WI38 (cell line): ENCODE data around the gene FAM193A.

Experiments
- H3K4me3 ChIP-seq: 2 replicates; pipeline ENCODE4 v1.5.1; 2011; ENCODE audit warnings: low read depth, mild to moderate bottlenecking, control low read depth, low read length
- TF ChIP-seq, protein P1 (sequence below): IDR thresholded peaks from 2 replicates; pipeline ENCODE4 v1.5.1; 2012; ENCODE audit warnings: low read depth, mild to moderate bottlenecking, control low read depth, low read length

The FAM193A gene

DNA sequence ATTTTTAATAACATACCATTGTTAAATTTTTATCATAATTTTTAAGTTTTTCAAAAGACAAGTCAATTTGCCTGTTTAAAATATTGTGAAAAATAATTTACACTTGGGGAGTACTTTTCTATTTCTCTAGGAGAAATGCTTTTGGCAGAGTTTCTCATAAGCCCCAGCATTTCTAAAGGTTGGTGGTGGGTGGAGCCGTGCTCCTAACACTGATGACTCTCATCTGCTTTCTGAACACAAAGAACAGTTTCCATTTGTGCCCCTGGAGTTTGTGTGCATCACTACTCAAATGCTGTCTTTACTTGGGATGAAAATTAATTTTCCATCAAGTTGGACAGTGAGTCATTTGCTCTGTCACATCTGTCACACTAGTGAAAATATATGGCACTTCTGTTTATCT lies 162.1 kb downstream of the FAM193A start:
- H3K4me3 ChIP-seq = no peak overlapping the region
- TF ChIP-seq, protein P1, sequence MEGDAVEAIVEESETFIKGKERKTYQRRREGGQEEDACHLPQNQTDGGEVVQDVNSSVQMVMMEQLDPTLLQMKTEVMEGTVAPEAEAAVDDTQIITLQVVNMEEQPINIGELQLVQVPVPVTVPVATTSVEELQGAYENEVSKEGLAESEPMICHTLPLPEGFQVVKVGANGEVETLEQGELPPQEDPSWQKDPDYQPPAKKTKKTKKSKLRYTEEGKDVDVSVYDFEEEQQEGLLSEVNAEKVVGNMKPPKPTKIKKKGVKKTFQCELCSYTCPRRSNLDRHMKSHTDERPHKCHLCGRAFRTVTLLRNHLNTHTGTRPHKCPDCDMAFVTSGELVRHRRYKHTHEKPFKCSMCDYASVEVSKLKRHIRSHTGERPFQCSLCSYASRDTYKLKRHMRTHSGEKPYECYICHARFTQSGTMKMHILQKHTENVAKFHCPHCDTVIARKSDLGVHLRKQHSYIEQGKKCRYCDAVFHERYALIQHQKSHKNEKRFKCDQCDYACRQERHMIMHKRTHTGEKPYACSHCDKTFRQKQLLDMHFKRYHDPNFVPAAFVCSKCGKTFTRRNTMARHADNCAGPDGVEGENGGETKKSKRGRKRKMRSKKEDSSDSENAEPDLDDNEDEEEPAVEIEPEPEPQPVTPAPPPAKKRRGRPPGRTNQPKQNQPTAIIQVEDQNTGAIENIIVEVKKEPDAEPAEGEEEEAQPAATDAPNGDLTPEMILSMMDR = no peak

DNA sequence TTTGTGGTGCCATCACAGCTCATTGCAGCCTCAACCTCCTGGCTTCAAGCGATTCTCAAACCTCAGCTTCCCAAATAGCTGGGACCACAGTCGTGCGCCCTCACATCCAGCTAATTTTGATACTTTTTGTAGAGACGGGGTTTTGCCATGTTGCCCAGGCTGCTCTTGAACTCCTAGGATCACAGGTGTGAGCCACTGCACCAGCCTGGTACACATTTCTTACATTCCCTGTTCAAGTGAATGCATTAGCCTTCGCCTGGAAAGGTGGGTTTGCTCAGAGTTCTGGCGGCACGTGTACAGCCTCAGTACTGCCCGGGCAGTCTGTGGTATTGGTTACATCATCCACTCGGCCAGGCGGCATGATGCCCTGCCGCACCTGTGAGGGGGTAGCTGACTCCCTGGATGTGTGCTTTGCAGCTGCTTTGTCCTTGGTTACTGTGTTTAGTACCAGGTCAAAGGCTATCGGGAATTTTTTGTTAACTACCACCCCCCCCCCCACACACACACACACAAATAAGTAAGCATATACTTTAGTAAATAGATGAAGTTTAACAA lies 162.6 kb downstream of the FAM193A start:
- TF ChIP-seq, protein P1 = no peak
- no peak overlapping the region for H3K4me3 ChIP-seq

DNA sequence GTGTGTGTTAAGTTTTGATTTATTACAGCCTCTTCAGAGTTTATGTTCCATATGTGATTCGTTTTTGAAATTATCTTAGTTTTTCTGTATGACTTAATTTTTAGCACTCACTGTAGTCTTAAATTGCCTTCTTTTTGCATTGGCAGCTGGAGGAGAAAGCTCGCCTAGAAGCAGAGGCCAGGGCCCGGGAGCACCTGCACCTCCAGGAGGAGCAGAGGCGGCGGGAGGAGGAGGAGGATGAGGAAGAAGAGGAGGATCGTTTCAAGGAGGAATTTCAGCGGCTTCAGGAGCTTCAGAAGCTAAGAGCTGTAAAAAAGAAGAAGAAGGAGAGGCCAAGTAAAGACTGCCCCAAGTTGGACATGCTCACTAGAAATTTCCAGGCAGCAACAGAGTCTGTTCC lies 163.1 kb downstream of the FAM193A start:
- TF ChIP-seq, protein P1 = no peak
- no peak overlapping the region for H3K4me3 ChIP-seq

DNA sequence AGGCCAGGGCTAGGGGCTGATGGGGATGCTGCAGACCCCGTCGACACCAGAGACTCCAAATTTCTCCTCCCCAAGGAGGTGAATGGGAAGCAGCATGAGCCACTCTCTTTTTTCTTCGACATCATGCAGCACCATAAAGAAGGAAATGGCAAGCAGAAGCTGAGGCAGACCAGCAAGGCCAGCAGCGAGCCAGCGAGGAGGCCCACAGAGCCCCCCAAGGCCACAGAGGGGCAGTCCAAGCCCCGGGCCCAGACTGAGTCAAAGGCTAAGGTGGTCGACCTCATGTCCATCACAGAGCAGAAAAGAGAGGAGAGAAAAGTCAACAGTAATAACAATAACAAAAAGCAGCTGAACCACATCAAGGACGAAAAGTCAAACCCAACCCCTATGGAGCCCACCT lies 163.6 kb downstream of the FAM193A start:
- TF ChIP-seq, protein P1 = no peak
- H3K4me3 ChIP-seq = no peak overlapping the region

DNA sequence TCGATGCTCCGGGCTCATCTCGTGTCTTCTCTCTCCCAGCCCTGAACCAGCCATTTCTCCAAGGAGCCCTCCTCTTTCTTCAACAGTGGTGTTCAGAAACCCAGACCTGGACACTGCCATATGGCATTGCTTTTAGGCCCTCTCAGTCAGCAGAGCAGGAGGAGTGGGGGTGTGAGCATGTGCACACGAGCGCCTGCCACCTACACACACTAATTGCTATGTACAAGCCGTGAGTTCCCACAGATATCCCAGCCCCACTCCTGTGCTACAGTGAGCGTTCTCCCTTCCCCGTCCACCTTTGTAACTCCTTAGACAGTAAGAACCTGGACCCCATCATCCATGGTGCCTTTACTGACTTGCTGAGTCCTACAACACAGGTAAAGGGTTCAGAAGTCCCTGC lies 165.9 kb downstream of the FAM193A start:
- TF ChIP-seq, protein P1 = no peak
- no peak overlapping the region for H3K4me3 ChIP-seq

DNA sequence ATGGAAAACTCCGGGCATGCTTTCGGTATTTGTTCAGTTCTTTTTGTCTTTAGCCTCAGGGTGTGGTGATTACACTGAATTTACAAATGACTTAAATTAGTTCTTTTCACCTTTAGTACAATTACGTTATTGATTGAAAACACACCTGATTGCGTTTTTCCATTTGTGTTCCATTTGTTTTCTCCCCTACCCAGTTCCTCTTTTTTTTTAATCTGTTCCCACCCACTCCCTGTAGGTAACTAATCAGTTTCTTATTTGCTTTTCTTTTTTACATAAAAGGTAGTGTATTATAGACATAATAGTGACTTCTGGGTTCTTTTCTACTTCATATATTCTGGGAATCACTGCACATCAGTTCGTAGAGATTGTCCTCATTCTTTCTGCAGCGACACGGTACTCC lies 166.3 kb downstream of the FAM193A start:
- H3K4me3 ChIP-seq = no peak overlapping the region
- TF ChIP-seq, protein P1 = no peak

DNA sequence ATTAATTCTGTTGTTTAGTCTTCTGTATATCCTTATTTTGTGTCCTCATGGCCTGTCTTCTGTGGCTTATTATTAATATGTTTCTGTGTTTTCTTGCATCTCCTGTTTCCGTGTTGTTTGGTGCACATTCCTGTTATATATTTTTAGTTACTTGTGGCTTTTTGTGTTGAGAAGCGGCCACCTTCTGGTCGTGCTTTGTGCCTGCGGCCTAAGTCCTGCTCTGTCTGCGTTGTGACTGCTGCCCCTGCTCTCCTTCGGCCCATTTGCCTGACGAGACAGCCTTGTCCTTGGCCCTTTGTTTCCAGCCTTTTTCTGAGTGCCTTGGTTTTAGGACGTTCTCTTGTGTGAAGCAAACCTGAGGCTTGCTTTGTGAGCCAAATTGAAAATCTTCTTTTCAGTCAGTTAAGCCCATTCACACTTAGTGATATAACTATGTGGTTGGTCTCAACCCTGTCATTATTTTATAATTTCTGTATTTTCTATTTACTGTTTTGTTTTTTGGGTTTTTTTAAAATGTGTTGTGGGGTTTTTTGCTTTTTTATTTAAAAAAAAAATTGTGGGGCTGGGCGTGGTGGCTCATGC lies 175.9 kb downstream of the FAM193A start:
- no peak overlapping the region for H3K4me3 ChIP-seq
- TF ChIP-seq, protein P1 = no peak
